NT2/D1 (cell line): ENCODE data around the gene AGPAT2.

ENCODE experiments used
- SUZ12 ChIP-seq: IDR thresholded peaks from 2 replicates; pipeline ENCODE4 v1.6.1; 2011; ENCODE audit not compliant: insufficient read length, insufficient read depth; ENCODE audit errors: extremely low read depth
- YY1 ChIP-seq: IDR thresholded peaks from 2 replicates; pipeline ENCODE4 v1.6.1; 2011; ENCODE audit not compliant: insufficient read length, insufficient read depth

GRCh38 chr9:136733611-136734010 is 46.4 kb upstream of the AGPAT2 start:
- no peak for TF ChIP-seq YY1
- no peak for TF ChIP-seq SUZ12
